ENCODE results near the gene SHD. TPM values are rescaled to one million over a fixed set of nuclear protein-coding genes. Genes with fewer than 3 reads are reported as not detected.

The SHD gene
- total RNA-seq, 4 donors from 2014 or later: not detected

DNA sequence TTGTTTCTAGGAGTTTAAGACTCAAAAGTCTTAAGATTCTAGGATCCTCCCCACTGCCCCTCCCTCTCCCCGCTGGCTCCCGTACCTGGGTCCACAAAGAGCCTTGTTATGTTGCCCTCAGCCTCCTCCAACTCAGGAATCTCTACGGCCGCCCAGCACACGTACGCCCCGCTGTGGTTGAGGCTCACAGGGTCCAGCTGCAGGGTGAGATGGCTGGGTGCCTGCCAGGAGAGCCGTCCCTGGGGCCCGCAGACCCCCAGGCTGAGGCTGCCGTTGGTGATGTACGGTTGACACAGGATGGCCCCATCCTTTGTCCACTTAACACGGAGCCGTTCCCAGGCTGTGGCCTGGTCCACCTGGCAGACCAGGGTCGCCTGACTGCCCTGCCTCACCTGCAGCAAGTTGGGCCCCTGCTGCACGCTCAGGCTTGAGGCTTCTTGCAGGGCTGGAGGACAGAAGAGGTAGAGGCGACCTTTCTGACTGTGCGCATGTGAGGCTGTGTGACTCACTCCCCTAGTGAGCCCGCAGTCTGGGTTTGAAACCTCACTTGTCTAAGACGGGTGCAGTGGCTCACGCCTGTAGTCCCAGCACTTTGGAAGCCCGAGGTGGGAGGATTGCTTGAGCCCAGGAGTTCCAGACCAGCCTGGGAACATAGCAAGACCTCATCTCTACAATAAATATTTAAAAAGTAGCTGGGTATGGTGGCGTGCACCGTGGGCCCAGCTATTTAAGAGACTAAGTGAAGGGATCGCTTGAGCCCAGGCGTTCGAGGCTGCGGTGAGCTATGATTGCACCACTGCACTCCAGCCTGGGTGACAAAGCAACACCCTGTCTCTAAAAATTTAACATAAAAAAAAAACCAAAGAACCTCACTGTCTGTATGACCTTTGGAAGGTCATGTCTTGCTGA is 19.1 kb downstream of the SHD start:
- no peaks in the 10 kb centered on the region for H3K36me3 ChIP-seq
- peaks cover 0 to 29% (median 0%) of the 10 kb centered on the region in 4 donors for H3K27me3 ChIP-seq
- TF ChIP-seq POLR2A (IDR thresholded peaks at IDR 0.05): no peak
- TF ChIP-seq, protein P1, sequence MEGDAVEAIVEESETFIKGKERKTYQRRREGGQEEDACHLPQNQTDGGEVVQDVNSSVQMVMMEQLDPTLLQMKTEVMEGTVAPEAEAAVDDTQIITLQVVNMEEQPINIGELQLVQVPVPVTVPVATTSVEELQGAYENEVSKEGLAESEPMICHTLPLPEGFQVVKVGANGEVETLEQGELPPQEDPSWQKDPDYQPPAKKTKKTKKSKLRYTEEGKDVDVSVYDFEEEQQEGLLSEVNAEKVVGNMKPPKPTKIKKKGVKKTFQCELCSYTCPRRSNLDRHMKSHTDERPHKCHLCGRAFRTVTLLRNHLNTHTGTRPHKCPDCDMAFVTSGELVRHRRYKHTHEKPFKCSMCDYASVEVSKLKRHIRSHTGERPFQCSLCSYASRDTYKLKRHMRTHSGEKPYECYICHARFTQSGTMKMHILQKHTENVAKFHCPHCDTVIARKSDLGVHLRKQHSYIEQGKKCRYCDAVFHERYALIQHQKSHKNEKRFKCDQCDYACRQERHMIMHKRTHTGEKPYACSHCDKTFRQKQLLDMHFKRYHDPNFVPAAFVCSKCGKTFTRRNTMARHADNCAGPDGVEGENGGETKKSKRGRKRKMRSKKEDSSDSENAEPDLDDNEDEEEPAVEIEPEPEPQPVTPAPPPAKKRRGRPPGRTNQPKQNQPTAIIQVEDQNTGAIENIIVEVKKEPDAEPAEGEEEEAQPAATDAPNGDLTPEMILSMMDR (IDR thresholded peaks at IDR 0.05): no peak
- 68 to 75% methylated on average over 15 to 17 of the region's 27 CpGs for WGBS, 2 donors
- H3K4me3 ChIP-seq: no peak overlapping the region
- H3K4me1 ChIP-seq: no peaks in the 10 kb centered on the region
- DNase-seq: no peak
- intact Hi-C loops (cut with DNase I): no loop called here
- no peaks in the 10 kb centered on the region for H3K9me3 ChIP-seq
- no peak overlapping the region for H3K27ac ChIP-seq

DNA sequence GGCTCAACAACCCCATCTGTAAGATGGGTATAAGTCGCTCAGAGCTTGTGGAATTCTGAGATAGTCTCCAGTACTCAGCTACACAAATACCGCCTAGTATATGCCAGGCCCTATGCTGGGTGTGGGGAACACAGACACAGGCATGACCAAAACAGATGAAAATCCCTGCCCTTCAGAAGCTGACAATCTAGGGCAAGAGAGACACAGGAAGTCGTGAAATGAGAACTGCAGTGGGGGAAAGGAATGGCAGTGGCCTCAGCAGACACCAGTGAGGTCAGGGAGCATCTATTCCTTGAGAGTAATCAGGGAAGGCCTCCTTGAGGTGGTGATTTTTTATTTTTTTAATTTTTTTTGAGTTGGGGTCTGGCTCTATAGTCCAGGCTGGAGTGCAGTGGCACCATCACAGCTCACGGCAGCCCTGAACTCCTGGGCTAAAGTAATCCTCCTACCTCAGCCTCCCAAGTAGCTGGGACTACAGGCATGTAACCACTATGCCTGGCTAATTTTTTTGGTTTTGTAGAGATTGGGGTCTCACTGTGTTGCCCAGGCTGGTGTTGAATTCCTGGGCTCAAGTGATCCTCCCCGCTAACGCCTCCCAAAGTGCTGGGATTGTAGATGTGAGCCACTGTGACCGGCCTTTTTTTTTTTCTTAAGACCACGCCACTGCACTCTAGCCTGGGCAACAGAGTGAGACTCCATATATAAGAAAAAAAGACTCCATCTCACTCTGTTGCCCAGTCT is 19.9 kb downstream of the SHD start:
- no peaks in the 10 kb centered on the region for H3K36me3 ChIP-seq
- H3K4me3 ChIP-seq: no peak overlapping the region
- no peak for TF ChIP-seq POLR2A (IDR thresholded peaks at IDR 0.05)
- TF ChIP-seq, protein P1 (IDR thresholded peaks at IDR 0.05): no peak
- peaks cover 0 to 36% (median 0%) of the 10 kb centered on the region in 4 donors for H3K27me3 ChIP-seq
- H3K4me1 ChIP-seq: no peaks in the 10 kb centered on the region
- intact Hi-C loops (cut with DNase I): no loop called here
- H3K9me3 ChIP-seq: no peaks in the 10 kb centered on the region
- no peak for DNase-seq
- H3K27ac ChIP-seq: no peak overlapping the region
- WGBS, 2 donors: 65 to 87% methylated on average over 6 to 8 of the region's 8 CpGs

DNA sequence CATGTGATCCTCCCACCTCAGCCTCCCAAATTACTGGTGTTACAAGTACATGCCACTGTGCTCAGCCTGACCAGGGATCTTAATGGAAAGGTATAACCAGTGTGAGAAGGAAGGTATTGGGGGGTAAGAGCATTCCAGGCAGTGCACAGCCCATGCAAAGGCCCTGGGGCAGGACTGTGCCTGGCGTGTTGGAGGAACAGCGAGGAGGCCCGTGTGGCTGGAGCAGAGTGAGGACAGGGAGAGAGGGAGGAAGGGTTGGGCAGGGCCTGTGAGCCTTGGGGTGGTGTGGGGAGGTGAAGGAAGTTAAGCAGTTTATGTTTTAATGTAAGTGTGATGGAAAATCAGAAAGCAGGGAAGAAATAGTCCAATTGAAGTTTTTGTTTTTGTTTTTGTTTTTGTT is 21.5 kb downstream of the SHD start:
- TF ChIP-seq, protein P1 (IDR thresholded peaks at IDR 0.05): no peak
- TF ChIP-seq POLR2A (IDR thresholded peaks at IDR 0.05): no peak
- WGBS, 2 donors: 81 to 83% methylated on average over 3 of the region's 3 CpGs
- intact Hi-C loops (cut with DNase I): no loop called here
- Histone ChIP-seq H3K4me3 (no peak overlapping the region), H3K4me1 (peaks cover 0 to 7% (median 6%) of the 10 kb centered on the region in 3 donors), H3K27me3 (peaks cover 0 to 40% (median 0%) of the 10 kb centered on the region in 4 donors), H3K36me3 (no peaks in the 10 kb centered on the region), H3K27ac (no peak overlapping the region), H3K9me3 (no peaks in the 10 kb centered on the region)
- no peak for DNase-seq

DNA sequence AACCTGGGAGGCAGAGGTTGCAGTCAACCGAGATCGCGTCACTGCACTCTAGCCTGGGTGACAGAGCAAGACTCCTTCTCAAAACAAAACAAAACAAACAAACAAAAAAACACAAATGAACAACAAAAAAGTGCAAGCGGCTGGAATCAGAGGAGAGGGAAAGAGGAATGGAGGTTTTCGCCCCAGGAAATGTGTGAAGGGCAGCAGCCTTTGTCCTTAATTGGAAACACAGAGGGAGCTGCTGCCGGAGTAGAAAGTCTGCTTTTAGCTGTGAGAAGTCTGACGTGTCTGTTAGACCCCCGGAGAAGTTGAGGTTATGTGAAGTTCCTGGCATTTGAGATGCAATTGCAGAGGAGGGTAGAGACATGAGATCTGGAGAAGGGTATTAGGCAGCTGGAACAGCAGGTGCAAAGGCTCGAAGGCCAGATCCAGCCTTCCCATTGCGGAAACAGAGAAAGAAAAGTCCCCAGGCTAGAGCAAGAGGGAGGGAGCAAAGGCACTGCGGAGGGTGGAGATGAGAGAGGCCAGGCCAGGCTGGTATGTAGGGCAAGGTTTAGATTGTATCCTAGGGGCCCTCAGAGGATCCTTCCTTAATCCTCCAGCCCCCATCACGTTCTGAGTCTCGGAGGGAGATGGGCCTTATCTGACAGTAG is 22.6 kb downstream of the SHD start:
- no peaks in the 10 kb centered on the region for H3K9me3 ChIP-seq
- H3K27ac ChIP-seq: no peak overlapping the region
- H3K4me1 ChIP-seq: peaks cover 0 to 7% (median 6%) of the 10 kb centered on the region in 3 donors
- intact Hi-C loops (cut with DNase I): no loop called here
- no peaks in the 10 kb centered on the region for H3K36me3 ChIP-seq
- WGBS, 2 donors: 48 to 54% methylated on average over 11 to 12 of the region's 13 CpGs
- no peak for DNase-seq
- no peak overlapping the region for H3K4me3 ChIP-seq
- no peak for TF ChIP-seq POLR2A (IDR thresholded peaks at IDR 0.05)
- TF ChIP-seq, protein P1 (IDR thresholded peaks at IDR 0.05): no peak
- peaks cover 0 to 40% (median 0%) of the 10 kb centered on the region in 4 donors for H3K27me3 ChIP-seq
